Measurements from ENCODE around the gene E4F1.

GRCh38 chr16:2186505-2186904, 36.9 kb upstream of the E4F1 start:
- TF ChIP-seq CTCF (IDR thresholded peaks at IDR 0.05) (no peak), EZH2 (IDR thresholded peaks at IDR 0.05; ENCODE audit: borderline replicate concordance, insufficient read depth, low read depth, low read length, poor library complexity, severe bottlenecking) (no peak)

Data from B cell (primary cell).